A673 (cell line): ENCODE data around the gene DLD. TPM values are rescaled to one million over a fixed set of nuclear protein-coding genes. Genes with fewer than 3 reads are reported as not detected.

ENCODE experiments used
- BruUV-seq: library from RNA; stranded (reverse); fragments of 400-500 nt; replicated peaks from 2 replicates; lab custom pipeline; 2021; lab: Mats Ljungman, UMichigan
- CTCF ChIA-PET: fragments of 300-600 bp; sonication (Branson Sonifier 250); formaldehyde crosslinking; loops from one replicate; lab custom pipeline; 2022; ENCODE audit warnings: antibody characterized with exemption; lab: Charles Lee
- POLR2A ChIA-PET: fragments of 300-600 bp; sonication (Branson Sonifier 250); formaldehyde crosslinking; loops from one replicate; lab custom pipeline; 2022; ENCODE audit warnings: antibody characterized with exemption; ENCODE audit not compliant: low non-redundant PET; lab: Charles Lee
- DNase-seq: peaks from one replicate; pipeline ENCODE4 v3.0.0-alpha.2; 2015; ENCODE audit warnings: low spot score
- H3K27ac ChIP-seq: fragments of 200-600 bp; sonication (generic); 2 replicates; pipeline ENCODE4 v1.5.1; 2016; ENCODE audit warnings: mixed run types, low read depth, mild to moderate bottlenecking, mixed read lengths, antibody characterized with exemption, low read length; ENCODE audit not compliant: poor library complexity, severe bottlenecking
- H3K27me3 ChIP-seq: fragments of 200-600 bp; sonication (generic); replicated peaks from 2 replicates; pipeline ENCODE4 v1.6.1; 2017; ENCODE audit warnings: mixed run types, low read depth, mild to moderate bottlenecking, mixed read lengths, antibody characterized with exemption, low read length; ENCODE audit not compliant: insufficient read depth, poor library complexity
- H3K36me3 ChIP-seq: fragments of 200-600 bp; sonication (generic); 2 replicates; pipeline ENCODE4 v1.6.1; 2016; ENCODE audit warnings: mixed run types, mild to moderate bottlenecking, mixed read lengths, antibody characterized with exemption, low read length; ENCODE audit not compliant: insufficient read depth, poor library complexity, severe bottlenecking
- H3K4me1 ChIP-seq: fragments of 200-600 bp; sonication (generic); 2 replicates; pipeline ENCODE4 v1.6.1; 2017; ENCODE audit warnings: mixed run types, mild to moderate bottlenecking, mixed read lengths, antibody characterized with exemption, low read length; ENCODE audit not compliant: insufficient read depth, poor library complexity, severe bottlenecking
- H3K4me3 ChIP-seq: fragments of 200-600 bp; sonication (generic); 2 replicates; pipeline ENCODE4 v1.5.1; 2016; ENCODE audit warnings: low read depth, mixed run types, mild to moderate bottlenecking, mixed read lengths, low read length; ENCODE audit not compliant: poor library complexity, severe bottlenecking
- H3K9me3 ChIP-seq: fragments of 200-600 bp; sonication (generic); 2 replicates; pipeline ENCODE4 v1.6.1; 2016; ENCODE audit warnings: mixed run types, low read depth, mild to moderate bottlenecking, mixed read lengths, antibody characterized with exemption, low read length; ENCODE audit not compliant: poor library complexity, severe bottlenecking
- EZH2 ChIP-seq: fragments of 200-600 bp; sonication (generic); IDR thresholded peaks from 2 replicates; pipeline ENCODE4 v1.6.1; 2017; ENCODE audit warnings: borderline replicate concordance, low read depth, mild to moderate bottlenecking, mixed read lengths, antibody characterized with exemption, low read length; ENCODE audit not compliant: poor library complexity, severe bottlenecking
- intact Hi-C: fragments of 100-400 bp; cut with micrococcal nuclease; formaldehyde crosslinking; loops from one replicate; pipeline ENCODE4 v1.10.0; 2022; ENCODE audit not compliant: unreplicated experiment
- total RNA-seq: library from RNA; stranded (reverse); gene quantifications from 2 replicates; pipeline ENCODE4 v1.2.3, GENCODE V29; 2021
- TF ChIP-seq, protein P1 (sequence below): fragments of 300-800, 200-600 bp; sonication (generic); conservative IDR thresholded peaks from 2 replicates; pipeline ENCODE4 v1.5.1; 2017; ENCODE audit warnings: low read depth, mild to moderate bottlenecking, antibody characterized with exemption, low read length, moderate library complexity, mixed read lengths

The DLD gene
- total RNA-seq, 1 experiment from 2014 or later: 121 TPM

DNA sequence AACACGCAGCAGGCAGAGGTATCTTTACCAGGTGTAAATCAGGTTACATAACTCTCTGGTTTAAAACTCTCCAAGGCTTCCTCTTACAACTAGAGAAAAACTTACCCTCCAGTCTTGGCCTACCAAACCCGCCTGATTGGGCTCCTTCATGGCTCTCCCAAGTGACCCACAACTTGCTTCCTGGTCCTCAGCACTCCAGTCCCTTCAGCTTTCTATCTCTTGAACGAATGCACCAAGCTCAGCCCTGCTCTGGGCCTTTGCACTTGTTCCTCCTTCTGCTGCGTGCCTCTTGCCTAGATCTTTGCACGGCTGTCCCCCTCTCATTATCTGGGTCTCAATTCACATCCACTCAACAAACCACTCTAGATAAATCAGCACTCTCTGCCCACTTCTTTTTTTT, 32.7 kb upstream of the DLD start:
- H3K27me3 ChIP-seq: peaks cover 7% of the 10 kb centered on the region
- no peaks in the 10 kb centered on the region for H3K36me3 ChIP-seq
- H3K4me1 ChIP-seq: no peaks in the 10 kb centered on the region
- POLR2A ChIA-PET: no interaction called here
- no peak for DNase-seq
- H3K27ac ChIP-seq: no peak overlapping the region
- intact Hi-C loops: no loop called here
- no peak overlapping the region for H3K4me3 ChIP-seq
- TF ChIP-seq EZH2: no peak
- TF ChIP-seq, protein P1, sequence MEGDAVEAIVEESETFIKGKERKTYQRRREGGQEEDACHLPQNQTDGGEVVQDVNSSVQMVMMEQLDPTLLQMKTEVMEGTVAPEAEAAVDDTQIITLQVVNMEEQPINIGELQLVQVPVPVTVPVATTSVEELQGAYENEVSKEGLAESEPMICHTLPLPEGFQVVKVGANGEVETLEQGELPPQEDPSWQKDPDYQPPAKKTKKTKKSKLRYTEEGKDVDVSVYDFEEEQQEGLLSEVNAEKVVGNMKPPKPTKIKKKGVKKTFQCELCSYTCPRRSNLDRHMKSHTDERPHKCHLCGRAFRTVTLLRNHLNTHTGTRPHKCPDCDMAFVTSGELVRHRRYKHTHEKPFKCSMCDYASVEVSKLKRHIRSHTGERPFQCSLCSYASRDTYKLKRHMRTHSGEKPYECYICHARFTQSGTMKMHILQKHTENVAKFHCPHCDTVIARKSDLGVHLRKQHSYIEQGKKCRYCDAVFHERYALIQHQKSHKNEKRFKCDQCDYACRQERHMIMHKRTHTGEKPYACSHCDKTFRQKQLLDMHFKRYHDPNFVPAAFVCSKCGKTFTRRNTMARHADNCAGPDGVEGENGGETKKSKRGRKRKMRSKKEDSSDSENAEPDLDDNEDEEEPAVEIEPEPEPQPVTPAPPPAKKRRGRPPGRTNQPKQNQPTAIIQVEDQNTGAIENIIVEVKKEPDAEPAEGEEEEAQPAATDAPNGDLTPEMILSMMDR: no peak
- no peaks in the 10 kb centered on the region for H3K9me3 ChIP-seq
- no TSS peak for BruUV-seq
- CTCF ChIA-PET: no interaction called here

DNA sequence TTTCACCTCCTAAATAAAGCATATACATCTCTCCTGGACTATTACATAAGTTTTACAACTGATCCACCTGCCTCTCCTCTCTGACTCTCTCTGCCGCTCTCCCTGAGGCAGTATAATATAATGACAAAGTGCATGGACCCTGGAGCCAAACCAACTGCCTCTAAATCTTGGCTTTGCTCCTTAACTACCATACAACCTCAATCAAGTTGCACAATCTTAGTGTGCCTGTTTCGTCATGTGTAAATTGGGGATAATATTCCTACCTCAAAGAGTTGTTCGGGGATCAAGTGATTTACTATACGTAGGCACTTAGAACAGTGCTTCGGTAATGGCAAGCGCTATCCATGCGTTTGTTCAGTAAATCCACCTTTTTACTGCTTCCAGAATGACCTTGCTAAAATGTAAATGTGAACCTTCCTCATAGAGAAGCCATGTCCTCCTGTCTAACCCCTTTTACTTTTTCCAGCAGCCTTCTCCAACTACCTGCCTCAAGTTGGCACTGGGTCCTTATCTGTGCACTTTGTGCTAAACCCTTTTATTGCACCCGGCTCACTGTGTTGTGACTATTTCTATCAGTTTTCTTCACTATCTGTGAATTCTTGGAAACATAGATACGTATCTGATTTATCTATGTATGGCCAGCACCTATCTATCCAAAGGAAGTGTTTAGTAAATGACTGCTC, 30.6 kb upstream of the DLD start:
- no peaks in the 10 kb centered on the region for H3K4me1 ChIP-seq
- CTCF ChIA-PET: interaction anchor here (1.5 kb wide), 1 partner anchor 14 kb away, joined by 7 read pairs; no protein-coding TSS in a partner anchor
- no peaks in the 10 kb centered on the region for H3K9me3 ChIP-seq
- TF ChIP-seq EZH2: no peak
- TF ChIP-seq, protein P1: no peak
- H3K27me3 ChIP-seq: no peaks in the 10 kb centered on the region
- no peak overlapping the region for H3K4me3 ChIP-seq
- intact Hi-C loops: no loop called here
- POLR2A ChIA-PET: no interaction called here
- no peak for DNase-seq
- no TSS peak for BruUV-seq
- no peak overlapping the region for H3K27ac ChIP-seq
- H3K36me3 ChIP-seq: no peaks in the 10 kb centered on the region

DNA sequence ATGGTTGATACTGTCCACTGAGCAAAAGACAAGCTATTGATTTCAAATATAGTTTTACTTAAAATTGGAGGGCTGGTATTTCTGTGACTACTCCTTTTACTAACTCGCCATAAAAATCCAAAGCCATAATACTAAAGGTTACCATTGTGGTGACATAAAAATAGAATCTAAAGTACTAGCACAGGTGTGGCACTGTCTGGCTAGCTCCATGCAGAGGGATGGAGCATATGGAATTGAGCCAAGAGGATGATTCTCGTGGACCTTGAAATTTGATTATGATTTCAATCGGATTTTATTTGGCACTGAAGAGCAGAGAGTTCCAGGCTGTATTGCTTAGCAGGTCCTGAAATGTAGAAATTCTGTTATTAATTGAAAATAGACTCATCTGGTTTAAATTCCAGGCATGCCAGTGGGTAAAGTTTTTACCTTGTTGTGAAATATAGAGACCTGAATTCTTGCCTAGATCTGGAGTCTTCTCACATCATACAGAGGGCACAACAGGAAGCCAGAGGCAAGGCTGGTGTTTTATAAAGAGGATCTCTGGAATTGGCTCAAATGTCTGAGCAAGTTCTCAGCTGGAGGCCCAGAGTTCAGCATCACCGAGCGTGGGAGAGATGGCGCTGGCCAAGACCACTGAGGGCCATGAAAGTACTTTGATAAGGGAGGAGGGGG, 29.9 kb upstream of the DLD start:
- Histone ChIP-seq H3K9me3 (no peaks in the 10 kb centered on the region), H3K4me3 (no peak overlapping the region), H3K27me3 (no peaks in the 10 kb centered on the region), H3K4me1 (no peaks in the 10 kb centered on the region), H3K36me3 (no peaks in the 10 kb centered on the region), H3K27ac (no peak overlapping the region)
- ChIA-PET CTCF (interaction anchor here (1.5 kb wide), 1 partner anchor 14 kb away, joined by 7 read pairs; no protein-coding TSS in a partner anchor), POLR2A (no interaction called here)
- intact Hi-C loops: no loop called here
- BruUV-seq: no TSS peak
- TF ChIP-seq, protein P1: no peak
- TF ChIP-seq EZH2: no peak
- DNase-seq: no peak
